GM21529 (cell line): ENCODE data around the gene NKX3-2.

Experiments
- ATAC-seq: cut with Tn5 transposase; IDR thresholded peaks from one replicate; pipeline ENCODE4 v1.9.1; 2021; ENCODE audit not compliant: unreplicated experiment

NKX3-2 gene

DNA sequence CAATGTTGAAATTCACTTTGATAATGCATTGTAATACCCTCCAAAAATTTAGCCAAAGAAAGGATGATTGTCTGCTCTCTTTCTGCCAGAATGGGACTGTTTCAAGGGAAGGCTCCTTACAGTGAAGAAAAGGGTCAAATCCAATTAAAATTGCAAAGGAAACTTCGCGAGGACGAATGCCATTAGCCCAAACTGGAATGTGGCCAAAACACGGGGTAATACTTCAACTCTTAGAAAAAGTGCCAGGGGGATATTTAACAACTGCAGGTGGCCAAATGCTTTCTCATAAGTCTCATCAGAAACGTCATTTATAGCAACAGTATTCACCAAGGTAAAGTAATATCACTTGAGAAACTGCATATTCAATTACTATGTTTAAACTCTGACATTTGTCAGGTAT, 29.0 kb downstream of the NKX3-2 start:
- ATAC-seq = no peak

DNA sequence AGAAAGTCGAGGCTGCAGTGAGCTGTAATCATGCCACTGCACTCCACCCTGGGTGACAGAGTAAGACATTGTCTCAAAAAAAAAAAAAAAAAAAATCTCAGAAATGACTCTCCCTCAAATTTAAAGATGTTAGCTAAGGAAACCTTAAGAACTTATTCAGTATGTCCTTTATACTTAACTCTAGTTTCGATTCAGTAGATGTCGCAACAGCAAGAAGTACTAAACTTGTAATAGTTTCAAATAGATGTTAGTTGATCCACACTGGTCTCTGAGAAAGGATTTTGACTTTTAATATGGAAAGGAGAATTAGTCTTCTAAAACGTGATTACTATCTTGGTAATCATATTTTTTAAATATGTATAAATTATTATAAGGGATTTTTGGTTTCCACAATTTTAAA, 29.6 kb downstream of the NKX3-2 start:
- no peak for ATAC-seq

DNA sequence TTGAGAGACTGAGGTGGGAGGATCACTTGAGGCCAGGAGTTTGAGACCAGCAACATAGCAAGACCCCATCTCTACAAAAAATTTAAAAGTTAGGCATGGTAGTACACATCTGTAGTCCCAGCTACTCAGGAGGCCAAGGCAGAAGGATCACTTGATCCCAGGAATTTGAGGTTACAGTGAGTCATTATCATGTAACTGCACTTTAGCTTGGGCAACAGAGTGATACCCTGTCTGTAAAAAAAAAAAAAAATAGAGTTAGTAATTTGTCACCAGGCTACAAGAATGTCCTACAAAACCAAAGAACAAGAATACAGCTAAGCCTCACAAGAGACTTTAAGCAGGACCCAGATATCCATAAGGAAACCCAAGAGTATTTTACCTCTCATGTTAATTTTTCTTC, 33.2 kb downstream of the NKX3-2 start:
- ATAC-seq = no peak

DNA sequence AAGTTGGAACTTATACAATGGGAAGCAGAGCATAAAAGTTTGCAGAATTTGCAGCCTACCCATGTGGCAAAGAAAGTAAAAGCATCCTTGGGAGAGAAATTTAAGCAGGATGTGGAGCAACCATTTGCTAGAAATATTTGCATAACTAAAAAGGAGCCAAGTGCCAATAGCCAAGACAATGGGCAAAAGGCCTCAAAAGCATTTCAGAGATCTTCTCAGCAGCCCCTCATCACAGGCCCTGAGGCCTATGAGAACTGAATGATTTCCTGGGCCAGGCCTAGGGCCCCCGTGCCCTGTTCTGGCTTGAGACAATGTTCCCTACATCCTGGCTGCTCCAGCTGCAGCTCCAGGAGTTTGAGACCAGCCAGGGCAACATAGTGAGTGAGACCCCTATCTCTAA, 34.9 kb downstream of the NKX3-2 start:
- ATAC-seq = no peak

DNA sequence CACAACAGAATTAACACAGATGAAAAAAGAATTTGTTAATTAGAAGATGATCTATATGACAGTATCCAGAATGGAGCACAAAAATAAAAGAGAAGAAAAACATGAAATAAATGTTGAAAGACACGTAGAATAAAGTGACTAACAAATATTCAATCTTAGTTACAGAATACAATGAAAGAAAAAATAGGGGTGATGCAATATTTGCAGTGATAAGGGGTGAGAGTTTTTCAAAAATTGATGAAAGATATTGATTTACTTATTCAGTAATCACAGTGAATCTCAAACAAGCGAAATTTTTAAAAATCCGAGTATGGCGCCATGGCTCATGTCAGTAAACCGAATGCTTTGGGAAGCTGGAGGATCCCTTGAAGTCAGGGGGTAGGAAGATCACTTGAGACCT, 39.9 kb downstream of the NKX3-2 start:
- no peak for ATAC-seq

DNA sequence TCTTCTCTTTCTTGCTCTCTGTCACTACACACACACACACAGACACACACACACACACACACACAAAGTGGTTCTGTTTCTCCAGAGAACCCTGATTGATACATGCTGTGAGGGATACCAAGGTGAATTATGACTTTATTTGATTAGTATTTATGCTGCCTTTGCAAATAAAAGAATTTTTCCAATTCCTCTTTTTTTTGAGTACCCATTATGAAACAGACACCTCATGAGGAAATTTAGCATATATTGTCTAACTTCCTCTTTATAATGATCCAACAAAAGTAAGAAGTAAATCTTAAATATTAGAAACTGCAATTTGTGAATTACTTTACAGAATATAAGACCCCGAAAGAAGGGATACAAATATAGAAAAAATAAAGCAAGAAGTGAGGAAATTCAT, 45.8 kb downstream of the NKX3-2 start:
- no peak for ATAC-seq

DNA sequence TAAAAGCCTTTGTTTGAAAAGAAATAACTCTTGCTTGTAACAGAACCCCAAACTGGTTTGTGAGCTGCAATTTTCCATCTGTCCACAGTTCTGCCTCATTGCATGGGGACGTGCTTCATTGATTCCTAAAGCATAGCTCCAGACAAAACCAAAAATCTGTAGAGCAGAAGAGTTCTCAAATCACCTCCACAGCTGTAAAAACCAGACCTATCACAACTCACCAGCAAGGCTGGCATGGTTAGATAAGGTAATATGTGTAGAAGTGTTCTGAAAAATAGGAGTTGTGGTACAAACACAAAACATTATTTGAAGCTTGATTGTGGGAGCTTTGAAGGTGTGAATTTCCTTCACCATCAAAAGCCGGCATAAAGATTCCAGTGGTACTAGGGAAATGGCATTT, 47.7 kb downstream of the NKX3-2 start:
- ATAC-seq = no peak

DNA sequence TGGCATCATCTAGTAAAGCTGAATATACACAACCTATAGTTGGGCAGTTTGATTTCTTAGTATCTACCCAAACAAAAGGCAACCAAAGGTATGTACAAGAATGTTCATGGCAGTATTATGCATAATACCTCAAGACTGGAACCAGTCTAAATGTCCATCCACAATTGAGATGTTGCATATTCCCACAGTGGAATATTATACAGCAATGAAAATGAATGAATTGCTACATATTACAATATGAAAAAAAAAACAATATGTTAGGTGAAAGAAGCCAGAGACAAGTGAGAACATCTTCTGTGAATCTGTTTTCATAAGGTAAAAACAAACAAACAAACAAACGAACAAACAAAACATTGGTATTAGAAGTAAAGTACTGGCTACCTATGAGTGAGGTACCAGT, 48.6 kb downstream of the NKX3-2 start:
- ATAC-seq = no peak

DNA sequence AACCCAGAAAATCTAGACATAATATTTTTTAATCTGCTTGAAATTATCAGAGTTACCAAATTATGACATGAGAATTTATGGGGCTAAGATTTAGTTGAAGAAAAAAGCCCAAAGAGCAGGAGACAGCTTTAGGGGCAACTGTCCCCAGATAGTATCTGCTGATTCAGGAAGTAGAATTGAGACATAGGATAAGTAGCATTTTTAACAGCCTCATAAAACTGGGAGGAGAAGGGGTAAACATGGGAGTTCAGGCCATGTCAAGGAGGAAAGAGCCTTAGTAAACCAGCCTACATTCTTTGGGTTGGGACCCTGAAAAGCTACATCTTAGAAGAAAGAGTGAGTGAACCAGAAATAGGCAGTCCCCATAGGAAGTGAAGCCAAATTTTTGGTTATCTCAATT, 50.5 kb downstream of the NKX3-2 start:
- no peak for ATAC-seq

DNA sequence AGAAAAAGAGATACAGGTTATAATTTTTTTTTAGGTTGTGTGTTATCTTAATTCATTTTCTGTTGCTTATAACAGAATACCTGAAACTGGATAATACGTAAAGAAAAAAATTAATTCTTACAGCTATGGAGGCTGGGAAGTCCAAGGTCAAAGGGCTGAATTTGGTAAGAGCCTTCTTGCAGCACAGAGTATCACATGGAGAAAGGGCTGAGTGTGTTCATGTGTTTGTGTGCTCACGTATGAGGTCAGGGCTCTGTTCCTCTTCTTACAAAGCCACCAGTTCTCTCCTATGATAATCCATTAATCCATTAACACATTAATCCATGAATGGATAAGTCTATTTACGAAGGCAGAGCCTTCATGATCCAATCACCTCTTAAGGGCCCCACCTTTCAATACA, 51.6 kb downstream of the NKX3-2 start:
- no peak for ATAC-seq
